AG10803 (cell line): Measurements from ENCODE around the gene IL18R1.

Source experiments
- DNase-seq: peaks from one replicate; pipeline ENCODE4 v3.0.0; 2010; ENCODE audit warnings: low read depth
- H3K4me3 ChIP-seq: 2 replicates; pipeline ENCODE4 v1.5.1; 2011; ENCODE audit warnings: mild to moderate bottlenecking, low read length, control low read depth
- TF ChIP-seq, protein P1 (sequence below): conservative IDR thresholded peaks from 2 replicates; pipeline ENCODE4 v1.5.1; 2011; ENCODE audit warnings: mild to moderate bottlenecking, low read length, control low read depth, inconsistent platforms

Gene IL18R1

DNA sequence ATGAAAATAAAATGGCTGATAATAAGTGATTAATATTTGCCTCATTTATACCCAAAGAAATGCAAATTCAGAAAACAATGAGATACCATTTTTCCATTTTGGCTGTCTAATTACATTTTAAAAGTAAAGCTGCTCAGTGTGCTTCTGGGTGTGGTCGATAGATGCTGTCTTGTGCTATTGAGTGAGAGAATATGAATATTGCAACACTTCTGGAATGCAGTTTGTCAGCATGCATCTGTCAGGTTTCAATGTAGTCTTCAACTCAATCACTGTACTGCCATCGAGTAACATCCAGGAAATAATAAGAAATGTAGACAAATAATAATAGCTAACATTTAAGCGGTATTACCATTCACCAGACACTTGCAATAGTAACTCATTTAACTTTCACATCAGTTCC is 3.9 kb downstream of the IL18R1 start:
- no peak overlapping the region for H3K4me3 ChIP-seq
- TF ChIP-seq, protein P1, sequence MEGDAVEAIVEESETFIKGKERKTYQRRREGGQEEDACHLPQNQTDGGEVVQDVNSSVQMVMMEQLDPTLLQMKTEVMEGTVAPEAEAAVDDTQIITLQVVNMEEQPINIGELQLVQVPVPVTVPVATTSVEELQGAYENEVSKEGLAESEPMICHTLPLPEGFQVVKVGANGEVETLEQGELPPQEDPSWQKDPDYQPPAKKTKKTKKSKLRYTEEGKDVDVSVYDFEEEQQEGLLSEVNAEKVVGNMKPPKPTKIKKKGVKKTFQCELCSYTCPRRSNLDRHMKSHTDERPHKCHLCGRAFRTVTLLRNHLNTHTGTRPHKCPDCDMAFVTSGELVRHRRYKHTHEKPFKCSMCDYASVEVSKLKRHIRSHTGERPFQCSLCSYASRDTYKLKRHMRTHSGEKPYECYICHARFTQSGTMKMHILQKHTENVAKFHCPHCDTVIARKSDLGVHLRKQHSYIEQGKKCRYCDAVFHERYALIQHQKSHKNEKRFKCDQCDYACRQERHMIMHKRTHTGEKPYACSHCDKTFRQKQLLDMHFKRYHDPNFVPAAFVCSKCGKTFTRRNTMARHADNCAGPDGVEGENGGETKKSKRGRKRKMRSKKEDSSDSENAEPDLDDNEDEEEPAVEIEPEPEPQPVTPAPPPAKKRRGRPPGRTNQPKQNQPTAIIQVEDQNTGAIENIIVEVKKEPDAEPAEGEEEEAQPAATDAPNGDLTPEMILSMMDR: no peak
- DNase-seq: no peak

GRCh38 chr2:102361632-102362241 is 6.1 kb downstream of the IL18R1 start:
- no peak overlapping the region for H3K4me3 ChIP-seq
- TF ChIP-seq, protein P1: no peak
- DNase-seq: no peak

DNA sequence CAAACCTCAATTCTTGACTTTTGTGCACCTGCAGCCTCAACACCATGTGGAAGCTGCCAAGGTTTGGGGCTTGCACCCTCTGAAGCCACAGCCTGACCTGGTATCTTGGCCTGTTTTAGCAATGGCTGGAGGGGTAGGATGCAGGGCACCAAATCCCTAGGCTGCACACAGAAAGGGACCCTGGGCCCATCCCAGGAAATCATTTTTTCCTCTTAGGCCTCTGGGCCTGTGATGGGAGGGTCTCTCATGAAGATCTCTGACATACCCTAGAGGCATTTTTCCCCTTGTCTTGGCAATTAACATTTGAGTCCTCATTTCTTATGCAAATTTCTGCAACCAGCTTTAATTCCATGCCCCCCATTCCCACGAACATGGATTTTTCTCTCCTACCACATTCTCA is 10.2 kb downstream of the IL18R1 start:
- DNase-seq: no peak
- TF ChIP-seq, protein P1: no peak
- H3K4me3 ChIP-seq: no peak overlapping the region

DNA sequence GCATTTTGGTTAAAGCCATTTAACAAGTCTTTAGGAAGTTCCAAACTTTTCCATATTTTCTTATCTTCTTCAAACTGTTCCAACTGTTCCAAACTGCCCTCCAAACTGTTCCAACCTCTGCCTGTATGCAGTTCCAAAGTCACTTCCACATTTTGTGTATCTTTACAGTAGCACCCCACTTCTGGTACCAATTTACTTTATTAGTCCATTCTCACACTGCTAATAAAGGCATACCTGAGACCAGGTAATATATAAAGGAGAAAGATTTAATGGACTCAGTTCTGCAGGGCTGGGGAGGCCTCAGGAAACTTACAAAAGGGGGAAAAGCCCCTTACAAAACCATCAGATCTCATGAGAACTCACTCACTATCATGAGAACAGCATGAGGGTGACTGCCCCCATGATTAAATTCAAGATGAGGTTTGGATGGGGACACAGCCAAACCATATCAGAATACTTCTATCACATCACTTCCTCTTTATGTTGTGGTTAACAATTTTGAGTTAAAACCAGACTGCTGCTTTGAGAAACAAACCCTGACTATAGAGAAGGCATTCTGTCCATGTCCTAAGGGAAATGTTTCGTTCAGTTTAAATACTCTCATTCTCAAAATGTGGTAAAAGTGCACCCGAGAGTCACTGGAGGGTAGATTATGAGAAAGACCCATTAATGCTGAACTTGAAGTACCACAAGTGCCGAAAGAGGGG is 11.0 kb downstream of the IL18R1 start:
- no peak for DNase-seq
- H3K4me3 ChIP-seq: no peak overlapping the region
- TF ChIP-seq, protein P1: no peak

DNA sequence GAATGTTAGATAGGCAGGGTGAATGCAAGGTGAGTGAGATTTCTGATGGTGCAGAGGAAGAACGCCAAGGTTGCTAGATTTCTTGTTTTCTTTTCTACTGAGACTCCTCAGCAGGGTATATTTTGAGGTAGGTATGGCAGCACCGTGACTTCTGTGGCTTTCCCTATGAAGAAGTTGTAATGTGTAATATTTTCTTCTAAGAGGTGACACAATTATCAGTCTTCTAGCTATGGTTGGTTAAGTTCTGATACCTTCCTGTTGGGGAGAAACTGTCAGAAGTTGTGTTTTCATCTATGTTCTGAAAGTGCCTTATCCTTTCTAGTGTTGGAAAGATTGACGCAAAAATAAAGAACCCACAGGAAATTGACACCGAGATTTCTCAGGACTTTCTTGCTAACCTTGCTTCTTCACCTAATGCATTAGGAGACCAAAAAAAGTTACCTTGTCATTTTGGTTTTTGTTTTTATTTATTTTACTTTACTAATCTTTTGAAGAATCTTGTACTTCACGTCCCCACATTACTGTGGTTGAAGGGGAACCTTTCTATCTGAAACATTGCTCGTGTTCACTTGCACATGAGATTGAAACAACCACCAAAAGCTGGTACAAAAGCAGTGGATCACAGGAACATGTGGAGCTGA is 11.9 kb downstream of the IL18R1 start:
- H3K4me3 ChIP-seq: no peak overlapping the region
- TF ChIP-seq, protein P1: no peak
- no peak for DNase-seq

DNA sequence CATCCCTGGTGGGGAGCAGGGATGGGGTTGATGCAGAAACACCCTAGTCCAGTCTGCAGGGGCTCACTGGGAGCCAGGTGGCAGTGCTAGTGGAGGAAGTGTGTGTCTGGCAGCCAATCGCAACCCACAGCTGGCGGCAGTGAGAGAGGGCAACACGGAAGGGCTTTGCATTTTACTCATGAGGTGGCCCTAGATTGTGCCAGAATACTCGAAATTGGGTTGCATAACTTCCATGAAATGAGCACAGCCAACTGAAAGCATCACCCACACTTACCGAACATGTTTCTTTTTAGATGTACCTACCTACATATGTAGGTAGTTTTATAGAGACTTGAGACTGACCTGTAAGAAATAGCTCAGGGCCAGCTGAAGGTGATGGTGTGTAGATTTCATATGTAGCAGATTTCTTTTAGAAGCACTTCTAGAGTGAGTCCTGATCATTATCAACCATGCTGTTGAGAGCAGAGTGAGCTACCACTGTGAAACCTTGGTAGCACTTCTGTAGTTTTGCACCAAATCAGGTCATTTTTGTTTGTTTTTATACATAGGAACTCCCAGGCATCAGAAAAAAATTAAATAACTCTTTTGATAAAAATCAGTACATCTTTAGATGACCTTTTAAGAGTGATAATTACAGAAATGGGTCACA is 13.0 kb downstream of the IL18R1 start:
- DNase-seq: no peak
- H3K4me3 ChIP-seq: no peak overlapping the region
- TF ChIP-seq, protein P1: no peak

DNA sequence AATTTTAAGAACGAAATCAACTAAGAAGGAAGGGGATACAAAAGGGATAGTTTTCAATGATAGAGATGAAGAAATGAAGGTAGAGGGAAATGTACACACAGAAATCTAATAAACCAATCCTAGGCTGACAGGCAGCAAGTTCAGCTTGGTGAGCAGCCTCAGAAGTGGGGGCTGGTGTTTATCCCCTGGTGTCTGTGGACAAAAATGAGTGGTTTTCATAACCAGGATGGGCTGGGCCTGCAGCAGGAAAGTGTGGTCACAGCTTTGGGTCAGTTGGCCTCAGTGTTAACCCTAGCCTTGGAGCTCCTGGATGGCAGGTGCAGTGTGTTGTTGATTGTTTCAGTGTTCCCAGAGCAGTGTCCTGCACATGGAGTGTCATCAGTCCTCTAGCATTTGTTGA is 14.3 kb downstream of the IL18R1 start:
- DNase-seq: no peak
- TF ChIP-seq, protein P1: no peak
- H3K4me3 ChIP-seq: no peak overlapping the region
